Mesodermal cell (in vitro differentiated cells): ENCODE data around the gene RASGRF2.

Experiments
- H3K27ac ChIP-seq: 2 replicates; pipeline ENCODE4 v1.7.0; 2013; ENCODE audit warnings: mild to moderate bottlenecking, low read depth, low read length, moderate library complexity; ENCODE audit not compliant: severe bottlenecking
- H3K36me3 ChIP-seq: 2 replicates; pipeline ENCODE4 v1.7.1; 2013; ENCODE audit warnings: mild to moderate bottlenecking, low read length, moderate library complexity; ENCODE audit not compliant: control insufficient read depth, insufficient read depth
- H3K4me1 ChIP-seq: one replicate; pipeline ENCODE4 v1.7.1; 2013; ENCODE audit warnings: mild to moderate bottlenecking, low read length; ENCODE audit not compliant: insufficient read depth, control insufficient read depth, poor library complexity, severe bottlenecking
- H3K4me3 ChIP-seq: 2 replicates; pipeline ENCODE4 v1.7.0; 2013; ENCODE audit warnings: low read length, control low read depth, mild to moderate bottlenecking; ENCODE audit not compliant: insufficient read depth, poor library complexity, severe bottlenecking; ENCODE audit errors: extremely low read depth
- H3K9me3 ChIP-seq: 2 replicates; pipeline ENCODE4 v1.7.1; 2013; ENCODE audit warnings: mild to moderate bottlenecking, low read length, moderate library complexity; ENCODE audit not compliant: control insufficient read depth
- WGBS, 2 experiments: methylation state at CpG; one replicate each; pipeline ENCODE4 v1.1.5; 2013; ENCODE audit warnings: missing lambda C conversion rate in 2 of 2; ENCODE audit not compliant: insufficient coverage in 2 of 2; 5-methylcytosine and 5-hydroxymethylcytosine counted together

RASGRF2 gene

DNA sequence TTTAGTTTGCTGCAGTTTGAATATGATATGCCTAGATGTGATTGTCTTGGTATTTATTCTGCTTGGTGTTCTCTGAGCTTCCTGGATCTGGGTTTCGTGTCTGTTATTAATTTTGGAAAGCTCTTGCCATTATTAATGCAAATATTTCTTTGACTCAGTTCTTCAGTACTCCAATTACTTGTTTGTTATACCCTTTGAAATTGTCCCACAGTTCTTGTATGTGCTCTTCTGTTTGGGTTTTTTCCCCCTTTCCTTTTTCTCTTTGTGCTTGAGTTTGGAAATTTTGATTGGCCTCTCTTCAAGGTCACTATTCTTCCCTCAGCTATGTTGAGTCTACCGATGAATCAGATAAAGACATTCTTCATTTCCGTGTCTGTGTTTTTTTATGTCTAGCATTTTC lies 176.4 kb downstream of the RASGRF2 start:
- no peaks in the 10 kb centered on the region for H3K9me3 ChIP-seq
- H3K4me1 ChIP-seq = no peaks in the 10 kb centered on the region
- H3K4me3 ChIP-seq = no peak overlapping the region
- H3K36me3 ChIP-seq = no peaks in the 10 kb centered on the region
- 89% methylated on average over 2 of the region's 3 CpGs; no CpG with 5 or more reads in 1 of the 2 experiments for WGBS, 2 experiments
- no peak overlapping the region for H3K27ac ChIP-seq

DNA sequence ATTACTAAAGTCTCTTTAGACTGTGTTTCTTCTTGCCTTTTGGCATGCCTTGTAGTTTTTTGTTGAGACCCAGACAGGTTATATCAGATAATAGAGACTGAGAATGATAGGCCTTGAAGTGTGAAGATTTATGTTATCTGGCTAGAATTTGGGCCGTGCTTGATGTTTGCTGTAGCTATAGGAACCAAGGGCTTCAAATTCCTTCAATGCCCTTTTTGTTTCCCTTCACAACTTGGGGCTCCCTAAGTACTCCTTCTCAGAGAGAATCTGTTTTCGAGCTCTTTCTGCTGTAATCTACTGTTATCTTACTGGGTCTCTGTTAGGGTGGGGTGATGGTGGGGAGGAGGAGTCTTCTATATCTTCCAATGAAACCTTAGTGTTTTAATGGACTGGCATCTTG lies 177.7 kb downstream of the RASGRF2 start:
- Histone ChIP-seq H3K36me3 (no peaks in the 10 kb centered on the region), H3K4me3 (no peak overlapping the region), H3K4me1 (no peaks in the 10 kb centered on the region), H3K27ac (no peak overlapping the region), H3K9me3 (no peaks in the 10 kb centered on the region)
- 83 to 100% methylated on average over 1 of the region's 2 CpGs for WGBS, 2 experiments

DNA sequence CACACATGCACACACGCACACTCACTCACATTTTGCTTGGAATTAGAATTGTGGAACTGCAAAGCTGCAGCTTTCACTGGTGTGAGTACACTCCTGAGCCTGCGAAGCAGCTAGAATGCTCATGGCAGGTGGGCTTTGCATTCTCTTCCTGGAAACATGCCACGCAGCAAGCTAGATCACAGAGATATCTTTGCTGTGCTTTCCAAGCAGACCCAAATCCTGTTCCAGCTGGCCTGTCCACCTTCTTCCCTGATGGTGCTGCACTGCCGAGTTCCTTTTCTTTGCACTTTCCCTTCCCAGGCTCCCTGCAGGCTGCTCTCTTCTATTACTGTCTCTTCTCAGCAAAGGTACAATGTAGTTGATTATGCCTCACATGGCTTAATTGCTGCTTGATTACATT lies 180.3 kb downstream of the RASGRF2 start:
- WGBS, 2 experiments = 74 to 89% methylated on average over 3 to 4 of the region's 4 CpGs
- Histone ChIP-seq H3K27ac (no peak overlapping the region), H3K9me3 (no peaks in the 10 kb centered on the region), H3K4me3 (no peak overlapping the region), H3K4me1 (no peaks in the 10 kb centered on the region), H3K36me3 (no peaks in the 10 kb centered on the region)

DNA sequence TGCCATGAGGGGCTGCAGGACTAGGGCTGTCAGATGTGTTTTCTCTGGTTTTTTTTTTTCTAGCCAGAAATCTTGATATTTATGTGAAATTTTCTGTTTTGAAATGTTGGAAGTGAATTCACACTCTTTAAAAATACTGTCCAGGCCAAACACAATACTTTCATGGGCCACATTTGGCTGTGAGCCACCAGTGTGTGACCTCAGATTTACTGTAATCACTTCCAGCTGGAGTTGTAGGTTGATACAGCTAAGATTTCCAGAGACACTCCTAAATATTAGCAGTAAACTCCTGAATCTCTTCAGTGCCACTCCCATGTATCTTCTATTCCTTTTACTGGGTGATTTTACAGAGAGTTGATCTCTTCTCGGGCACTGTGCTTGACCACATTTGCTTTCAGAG lies 180.8 kb downstream of the RASGRF2 start:
- WGBS, 2 experiments = 100% methylated on average over 1 of the region's 1 CpG; no CpG with 5 or more reads in 1 of the 2 experiments
- no peaks in the 10 kb centered on the region for H3K4me1 ChIP-seq
- no peaks in the 10 kb centered on the region for H3K36me3 ChIP-seq
- no peak overlapping the region for H3K4me3 ChIP-seq
- no peak overlapping the region for H3K27ac ChIP-seq
- no peaks in the 10 kb centered on the region for H3K9me3 ChIP-seq

DNA sequence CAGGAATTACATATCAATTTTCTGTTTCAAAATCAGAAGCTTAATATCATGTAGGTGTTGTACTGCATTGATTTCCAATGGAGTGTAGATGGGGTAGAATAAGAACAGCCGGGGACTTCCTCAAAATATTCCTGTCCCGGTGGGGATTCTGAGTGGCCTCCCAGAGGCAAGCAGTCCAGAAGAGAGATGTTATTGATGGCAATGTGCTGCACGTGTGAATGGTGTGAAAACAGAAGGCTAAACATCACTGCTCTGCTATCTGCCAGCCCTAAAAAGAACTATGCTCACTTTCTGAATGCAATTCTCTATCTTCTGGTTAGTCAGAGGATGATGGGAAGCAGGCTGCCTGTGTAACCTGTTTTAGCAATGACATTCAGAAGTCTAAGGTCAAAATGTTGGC lies 181.9 kb downstream of the RASGRF2 start:
- Histone ChIP-seq H3K4me1 (no peaks in the 10 kb centered on the region), H3K9me3 (no peaks in the 10 kb centered on the region), H3K27ac (no peak overlapping the region), H3K36me3 (no peaks in the 10 kb centered on the region), H3K4me3 (no peak overlapping the region)
- 100% methylated on average over 1 to 2 of the region's 3 CpGs for WGBS, 2 experiments

DNA sequence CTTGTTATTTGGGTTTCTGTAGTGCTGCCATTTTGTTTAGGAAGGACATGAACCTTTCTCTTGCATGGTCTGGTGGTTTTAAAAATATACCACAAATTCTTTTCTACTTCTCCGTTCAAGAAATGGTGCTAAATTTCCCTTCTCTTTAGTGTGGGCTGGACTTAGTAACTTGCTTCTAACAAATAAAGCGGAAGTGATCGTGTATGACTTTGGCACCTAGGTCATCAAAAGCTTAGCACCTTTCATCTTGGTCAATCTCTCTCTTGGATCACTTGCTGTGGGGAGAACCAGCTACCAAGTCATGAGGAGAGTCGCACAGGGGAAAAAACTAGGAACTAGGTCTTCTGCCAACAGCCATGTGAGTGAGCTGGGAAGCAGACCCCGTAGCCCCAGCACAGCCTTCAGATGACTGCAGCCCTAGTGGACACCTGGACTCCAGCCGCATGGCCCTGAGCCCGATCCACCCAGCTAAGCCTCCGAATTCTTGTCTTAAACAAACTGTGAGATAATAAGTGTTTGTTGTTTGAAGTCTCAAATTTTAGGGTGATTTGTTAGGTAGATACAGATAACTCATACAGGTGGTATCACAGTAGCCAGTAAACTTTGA lies 185.3 kb downstream of the RASGRF2 start:
- Histone ChIP-seq H3K4me1 (no peaks in the 10 kb centered on the region), H3K36me3 (no peaks in the 10 kb centered on the region), H3K9me3 (no peaks in the 10 kb centered on the region), H3K27ac (no peak overlapping the region), H3K4me3 (no peak overlapping the region)
- WGBS, 2 experiments = 90 to 92% methylated on average over 6 of the region's 8 CpGs

DNA sequence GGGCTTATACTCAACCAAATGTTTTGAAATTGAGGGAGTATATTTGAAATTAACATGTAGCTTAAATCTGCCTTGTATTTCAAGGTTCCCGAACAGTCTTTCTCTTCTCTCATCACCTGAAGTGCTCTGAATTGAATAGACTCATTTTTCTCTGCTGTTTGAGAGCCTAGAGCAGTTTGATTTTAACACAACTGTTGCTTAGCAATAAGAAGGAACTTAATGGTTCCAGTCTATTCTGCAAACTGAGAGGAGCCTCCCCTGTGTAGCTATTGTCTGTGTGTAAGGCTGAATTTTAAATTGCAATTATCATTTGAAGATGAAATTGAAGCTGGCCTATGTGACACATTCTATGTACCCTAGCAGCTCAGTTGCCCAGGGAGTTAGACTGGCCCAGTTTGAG lies 185.9 kb downstream of the RASGRF2 start:
- Histone ChIP-seq H3K36me3 (no peaks in the 10 kb centered on the region), H3K4me1 (no peaks in the 10 kb centered on the region), H3K4me3 (no peak overlapping the region), H3K27ac (no peak overlapping the region), H3K9me3 (no peaks in the 10 kb centered on the region)
- no CpG with 5 or more reads among the region's 1 CpG for WGBS, 2 experiments

DNA sequence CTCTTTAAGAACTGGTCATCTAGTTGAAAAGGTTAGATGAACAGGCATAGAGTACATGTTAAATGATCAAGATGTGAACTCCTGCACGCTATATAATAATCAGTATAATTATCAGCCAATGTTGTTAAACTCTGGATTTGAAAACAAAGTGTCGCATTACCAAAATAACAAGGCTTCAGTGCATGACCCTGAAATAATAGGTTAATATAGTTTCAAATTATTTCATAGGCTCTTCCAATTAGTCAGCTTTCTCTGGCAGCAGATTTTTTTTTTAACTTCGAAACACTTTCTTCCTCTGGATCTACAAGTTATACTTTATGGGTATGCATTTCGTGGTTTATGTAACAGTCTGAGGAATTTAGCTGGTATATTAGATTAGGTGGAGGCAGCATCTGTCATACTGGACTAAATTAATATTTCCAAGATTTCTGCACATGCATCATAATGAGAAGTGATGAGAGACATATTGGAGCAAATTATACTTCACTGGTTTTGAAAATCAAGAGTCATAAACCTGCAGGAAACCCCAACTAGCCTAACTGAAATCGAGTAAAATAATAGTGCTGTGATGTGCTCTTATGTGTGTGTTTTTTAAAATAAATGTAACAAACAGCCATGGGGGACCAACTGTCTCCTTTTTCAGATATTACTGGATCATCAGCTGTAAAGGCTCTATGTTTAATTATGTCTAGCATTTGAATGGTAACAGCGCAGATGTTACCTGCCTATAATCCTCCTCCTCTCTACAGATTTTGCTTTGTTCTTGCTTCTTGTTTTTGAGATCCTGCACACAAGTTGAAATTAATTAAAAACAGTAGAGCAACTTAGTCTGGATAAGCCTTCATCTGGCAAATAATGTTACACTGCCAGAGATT lies 187.1 kb downstream of the RASGRF2 start:
- WGBS, 2 experiments = 85% methylated on average over 2 of the region's 6 CpGs; no CpG with 5 or more reads in 1 of the 2 experiments

DNA sequence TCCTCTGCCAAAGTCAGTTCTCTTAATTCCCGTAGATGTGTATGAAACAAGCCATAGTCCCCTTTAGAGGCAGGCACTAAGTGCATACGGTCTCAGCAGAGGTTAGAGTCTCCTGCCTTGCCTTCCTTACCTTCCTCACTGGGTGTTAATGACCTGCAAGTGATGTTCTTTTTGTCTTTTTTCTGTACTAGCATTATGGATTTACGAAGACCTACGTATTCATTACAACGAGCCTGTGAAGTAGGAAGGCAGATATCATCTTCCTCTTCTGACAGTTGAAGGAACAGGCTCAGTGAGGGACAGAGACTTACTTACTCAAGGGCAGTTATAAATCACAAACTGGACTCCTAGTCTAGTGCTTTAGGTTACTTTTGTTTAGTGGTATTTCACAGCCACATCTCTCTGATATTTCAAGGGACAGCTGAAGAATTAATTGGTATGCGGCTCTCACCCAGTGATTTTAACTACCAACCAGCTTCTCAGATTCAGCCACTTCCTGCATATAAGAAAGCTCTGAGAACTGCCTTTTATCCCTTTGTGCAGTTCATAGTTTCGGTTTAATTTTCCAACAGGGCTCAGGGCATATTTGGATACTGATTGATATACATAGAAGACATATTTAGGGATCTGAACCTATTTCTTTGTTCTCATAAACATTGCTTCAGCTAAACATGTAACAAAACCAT lies 187.9 kb downstream of the RASGRF2 start:
- H3K9me3 ChIP-seq = no peaks in the 10 kb centered on the region
- no peaks in the 10 kb centered on the region for H3K36me3 ChIP-seq
- WGBS, 2 experiments = 93 to 100% methylated on average over 3 to 4 of the region's 7 CpGs
- H3K4me1 ChIP-seq = no peaks in the 10 kb centered on the region
- no peak overlapping the region for H3K27ac ChIP-seq
- H3K4me3 ChIP-seq = no peak overlapping the region

More for the DNA sequence above, 187.1 kb downstream of the RASGRF2 start:
- Histone ChIP-seq H3K36me3 (no peaks in the 10 kb centered on the region), H3K4me1 (no peaks in the 10 kb centered on the region), H3K4me3 (no peak overlapping the region), H3K27ac (no peak overlapping the region), H3K9me3 (no peaks in the 10 kb centered on the region)

DNA sequence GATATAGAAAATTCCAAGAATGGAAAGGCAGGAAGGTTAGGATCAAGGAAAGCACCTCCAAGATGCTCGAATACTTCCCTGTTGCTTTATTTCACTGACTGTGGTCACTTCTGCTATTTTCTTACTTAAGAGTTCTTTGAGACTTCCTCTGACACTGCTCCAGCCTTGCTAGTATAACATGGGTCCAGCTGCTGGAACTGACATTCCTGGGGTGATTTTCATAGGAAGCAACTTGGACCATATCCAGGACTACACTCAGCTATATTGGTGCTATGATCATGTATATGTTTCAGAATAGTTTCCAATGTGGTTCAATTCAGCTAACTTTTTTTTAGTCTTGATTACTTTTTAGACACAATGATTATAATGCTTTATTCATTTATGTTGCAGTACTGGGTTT lies 191.4 kb downstream of the RASGRF2 start:
- 86 to 100% methylated on average over 1 of the region's 1 CpG for WGBS, 2 experiments
- H3K4me1 ChIP-seq = no peaks in the 10 kb centered on the region
- H3K4me3 ChIP-seq = no peak overlapping the region
- no peak overlapping the region for H3K27ac ChIP-seq
- no peaks in the 10 kb centered on the region for H3K9me3 ChIP-seq
- no peaks in the 10 kb centered on the region for H3K36me3 ChIP-seq
